ENCODE measurements around the gene MEFV.
"Not testable (repeated sequence)": the region's sequence is repeated elsewhere in the genome, so short reads cannot be mapped to it uniquely, and the experiment has no call there.

MEFV gene

GRCh38 chr16:3215601-3216262 lies 40.7 kb downstream of the MEFV start:
- no peak for DNase-seq

GRCh38 chr16:3214904-3215600 lies 41.4 kb downstream of the MEFV start:
- DNase-seq, result no peak

- DNase-seq, result no peak
These were observed 43.9 kb downstream of the MEFV start for GRCh38 chr16:3212567-3212966.

- no peak for DNase-seq
These were observed 44.4 kb downstream of the MEFV start for GRCh38 chr16:3212006-3212405.

GRCh38 chr16:3207086-3207953 lies 49.1 kb downstream of the MEFV start:
- no peak for DNase-seq

- not testable (repeated sequence) for DNase-seq
These were observed 50.5 kb downstream of the MEFV start for GRCh38 chr16:3205939-3206338.

GRCh38 chr16:3202903-3203539 lies 53.4 kb downstream of the MEFV start:
- DNase-seq, result no peak

- DNase-seq, result no peak
These were observed 57.9 kb downstream of the MEFV start for GRCh38 chr16:3198334-3199072.

- not testable (repeated sequence) for DNase-seq
These were observed 58.6 kb downstream of the MEFV start for GRCh38 chr16:3197694-3198333.

- DNase-seq, result no peak
These were observed 60.5 kb downstream of the MEFV start for GRCh38 chr16:3195975-3196374.

GRCh38 chr16:3194792-3195191 lies 61.6 kb downstream of the MEFV start:
- DNase-seq, result no peak

- no peak for DNase-seq
These were observed 62.9 kb downstream of the MEFV start for GRCh38 chr16:3193221-3194212.

GRCh38 chr16:3192476-3193019 lies 63.9 kb downstream of the MEFV start:
- DNase-seq, result no peak

Measured in SHP77 treated with DMSO at 0.1 percent for 48 hours (cell line).